ENCODE results near the gene FANK1.
"Not testable (repeated sequence)": the region's sequence is repeated elsewhere in the genome, so short reads cannot be mapped to it uniquely, and the experiment has no call there.

The FANK1 gene

DNA sequence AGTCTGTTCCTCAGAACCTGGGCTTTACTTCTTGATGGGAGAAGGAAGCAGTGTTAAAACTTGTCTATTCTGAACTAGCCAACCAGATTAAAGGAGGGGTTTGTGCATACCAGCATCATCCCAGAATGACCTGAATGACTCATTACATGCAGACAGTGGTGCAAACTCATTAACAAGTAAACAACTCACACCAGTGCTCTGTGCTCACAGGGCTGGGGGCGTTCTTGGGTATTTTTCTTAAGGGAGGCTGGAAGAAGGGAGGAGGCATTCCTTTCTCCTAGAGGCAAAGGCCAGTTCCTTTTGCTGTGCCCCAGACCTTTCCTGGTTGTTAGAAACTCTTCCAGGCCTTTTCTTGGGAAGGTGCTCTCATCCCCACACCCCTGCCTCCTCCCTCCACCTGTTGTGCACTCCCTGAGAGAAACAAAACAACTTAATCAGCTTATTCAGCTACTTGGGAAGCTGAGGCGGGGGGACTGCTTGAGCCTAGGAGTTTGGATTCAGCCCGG is 6.8 kb downstream of the FANK1 start:
- H3K4me1 ChIP-seq; H3K36me3 ChIP-seq; H3K9me3 ChIP-seq; H3K27ac ChIP-seq; intact Hi-C loops (cut with DNase I; ENCODE audit: low total_unique reads); H3K27me3 ChIP-seq; H3K4me3 ChIP-seq; DNase-seq: not testable (repeated sequence)

- H3K9me3 ChIP-seq; intact Hi-C loops (cut with DNase I; ENCODE audit: low total_unique reads); H3K36me3 ChIP-seq; DNase-seq; H3K4me3 ChIP-seq; H3K27me3 ChIP-seq; H3K27ac ChIP-seq; H3K4me1 ChIP-seq: not testable (repeated sequence)
These were observed 9.0 kb downstream of the FANK1 start for GRCh38 chr10:125905069-125905994.

DNA sequence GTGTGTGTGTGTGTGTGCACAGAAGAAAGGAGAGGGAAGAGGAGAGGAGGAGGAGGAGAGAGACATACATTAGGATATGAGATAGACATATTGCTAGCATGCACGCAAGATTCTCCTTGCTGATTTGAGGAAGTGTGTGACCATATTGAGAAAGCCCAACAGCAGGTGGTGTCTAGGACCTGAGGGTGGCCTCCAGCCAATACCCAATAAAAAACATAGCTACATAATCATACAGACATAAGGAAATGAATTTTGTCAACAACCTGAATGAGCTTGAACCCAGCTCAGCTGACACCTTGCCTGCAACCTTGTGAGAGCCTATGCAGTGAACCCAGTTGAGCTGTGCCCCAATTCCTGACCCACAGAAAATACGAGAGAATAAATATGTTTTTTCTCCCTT is 11.2 kb downstream of the FANK1 start:
- H3K4me1 ChIP-seq; intact Hi-C loops (cut with DNase I; ENCODE audit: low total_unique reads); H3K9me3 ChIP-seq; H3K27me3 ChIP-seq; H3K27ac ChIP-seq; DNase-seq; H3K4me3 ChIP-seq; H3K36me3 ChIP-seq: not testable (repeated sequence)

DNA sequence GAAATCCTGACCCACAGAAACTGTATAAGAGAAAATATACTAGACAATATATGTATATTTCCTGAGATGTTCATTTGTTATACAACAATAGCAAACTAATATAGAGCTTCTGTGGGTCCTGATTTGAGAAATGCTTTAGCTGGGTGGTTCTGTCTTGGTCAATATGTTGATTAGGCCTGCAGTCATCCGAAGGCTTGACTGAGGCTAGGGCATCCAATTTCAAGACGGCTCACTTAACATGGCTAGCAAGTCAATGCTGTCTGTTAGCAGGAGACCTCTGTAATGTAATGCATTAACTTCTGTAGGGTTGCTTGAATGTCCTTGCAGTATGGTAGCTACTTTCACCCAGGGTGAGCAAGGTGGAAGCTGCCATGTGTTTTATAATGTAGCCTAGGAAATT is 12.4 kb downstream of the FANK1 start:
- H3K27me3 ChIP-seq; H3K4me1 ChIP-seq; H3K4me3 ChIP-seq; H3K27ac ChIP-seq; H3K9me3 ChIP-seq; H3K36me3 ChIP-seq; DNase-seq; intact Hi-C loops (cut with DNase I; ENCODE audit: low total_unique reads): not testable (repeated sequence)

GRCh38 chr10:125909491-125909890 is 13.1 kb downstream of the FANK1 start:
- H3K4me1 ChIP-seq; H3K4me3 ChIP-seq; intact Hi-C loops (cut with DNase I; ENCODE audit: low total_unique reads); H3K27ac ChIP-seq; DNase-seq; H3K27me3 ChIP-seq; H3K9me3 ChIP-seq; H3K36me3 ChIP-seq: not testable (repeated sequence)

DNA sequence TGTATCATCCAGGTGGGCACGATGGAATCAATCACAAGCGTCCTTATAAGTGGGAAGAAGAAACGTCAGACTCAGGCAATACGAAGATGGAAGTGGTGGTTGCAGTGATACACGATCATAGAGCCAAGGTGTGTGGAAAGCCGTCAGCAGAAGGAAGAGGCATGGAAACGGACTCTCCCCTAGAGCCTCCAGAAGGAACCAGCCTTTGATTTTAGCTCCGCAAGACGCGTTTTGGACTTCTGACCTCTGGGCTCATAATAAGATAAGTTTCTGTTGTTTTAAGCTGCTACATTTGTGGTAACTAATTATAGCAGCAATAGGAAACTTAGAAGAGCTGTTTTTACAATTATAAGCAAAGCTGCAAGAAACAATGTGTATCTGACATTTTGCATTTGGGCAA is 14.8 kb downstream of the FANK1 start:
- intact Hi-C loops (cut with DNase I; ENCODE audit: low total_unique reads), result no loop called here
- Histone ChIP-seq H3K4me1 (no peaks in the 10 kb centered on the region), H3K27me3 (no peaks in the 10 kb centered on the region), H3K36me3 (no peaks in the 10 kb centered on the region), H3K27ac (no peak overlapping the region), H3K4me3 (no peak overlapping the region), H3K9me3 (no peaks in the 10 kb centered on the region)
- no peak for TF ChIP-seq CTCF (IDR thresholded peaks at IDR 0.05)
- DNase-seq, result no peak

GRCh38 chr10:125911990-125912389 is 15.6 kb downstream of the FANK1 start:
- H3K27ac ChIP-seq, result no peak overlapping the region
- H3K4me1 ChIP-seq, result no peaks in the 10 kb centered on the region
- H3K27me3 ChIP-seq, result no peaks in the 10 kb centered on the region
- no peak overlapping the region for H3K4me3 ChIP-seq
- no peaks in the 10 kb centered on the region for H3K9me3 ChIP-seq
- no peak for TF ChIP-seq CTCF (IDR thresholded peaks at IDR 0.05)
- no peak for DNase-seq
- H3K36me3 ChIP-seq, result no peaks in the 10 kb centered on the region
- intact Hi-C loops (cut with DNase I; ENCODE audit: low total_unique reads), result no loop called here

- H3K4me3 ChIP-seq; H3K27ac ChIP-seq; DNase-seq; H3K27me3 ChIP-seq; H3K36me3 ChIP-seq; intact Hi-C loops (cut with DNase I; ENCODE audit: low total_unique reads); H3K4me1 ChIP-seq; H3K9me3 ChIP-seq: not testable (repeated sequence)
These were observed 16.9 kb downstream of the FANK1 start for GRCh38 chr10:125913277-125913676.
